Fibroblast of lung (primary cell): ENCODE results near the gene ANO1. TPM values are rescaled to one million over a fixed set of nuclear protein-coding genes. Genes with fewer than 3 reads are reported as not detected.

Source experiments
- DNase-seq, 2 donors: peaks; one replicate each; pipeline versions ENCODE4 v3.0.0 to v3.0.0-alpha.2; 2010; ENCODE audit warnings: low read depth in 2 of 2
- H2AFZ ChIP-seq: 2 replicates; pipeline ENCODE4 v1.5.1; 2012; ENCODE audit warnings: low read length, control low read depth, inconsistent platforms
- H3K27ac ChIP-seq: 2 replicates; pipeline ENCODE4 v1.5.1; 2011; ENCODE audit warnings: low read length, control low read depth; ENCODE audit not compliant: insufficient read depth
- H3K27me3 ChIP-seq: 2 replicates; pipeline ENCODE4 v1.5.1; 2011; ENCODE audit warnings: mild to moderate bottlenecking, low read length; ENCODE audit not compliant: control insufficient read depth, insufficient read depth
- H3K36me3 ChIP-seq: 2 replicates; pipeline ENCODE4 v1.5.1; 2011; ENCODE audit warnings: low read length; ENCODE audit not compliant: control insufficient read depth, insufficient read depth
- H3K4me1 ChIP-seq: 2 replicates; pipeline ENCODE4 v1.5.1; 2011; ENCODE audit warnings: low read length; ENCODE audit not compliant: control insufficient read depth, insufficient read depth; ENCODE audit errors: extremely low read depth
- H3K4me2 ChIP-seq: 2 replicates; pipeline ENCODE4 v1.5.1; 2011; ENCODE audit warnings: low read length, control low read depth; ENCODE audit not compliant: insufficient read depth; ENCODE audit errors: extremely low read depth
- H3K4me3 ChIP-seq, 4 experiments: fragments of 200-600 bp in 1 of 4; sonication (generic) in 1 of 4; replicated peaks in 1 of 4; 2 replicates each; pipeline ENCODE4 v1.5.1; 2011 to 2016; ENCODE audit warnings: low read length in 4 of 4, low read depth in 3 of 4, mild to moderate bottlenecking in 3 of 4, control low read depth in 2 of 4, inconsistent platforms in 1 of 4, mixed read lengths in 1 of 4; ENCODE audit not compliant: insufficient read depth in 1 of 4; ENCODE audit errors: control extremely low read depth in 1 of 4
- H3K79me2 ChIP-seq: 2 replicates; pipeline ENCODE4 v1.5.1; 2012; ENCODE audit warnings: mild to moderate bottlenecking, low read length, inconsistent platforms; ENCODE audit not compliant: control insufficient read depth, insufficient read depth
- H3K9ac ChIP-seq: 2 replicates; pipeline ENCODE4 v1.5.1; 2011; ENCODE audit warnings: mild to moderate bottlenecking, low read length, control low read depth; ENCODE audit not compliant: insufficient read depth
- H3K9me3 ChIP-seq: 2 replicates; pipeline ENCODE4 v1.5.1; 2012; ENCODE audit warnings: low read depth, low read length; ENCODE audit not compliant: control insufficient read depth, insufficient read depth
- H4K20me1 ChIP-seq: 2 replicates; pipeline ENCODE4 v1.5.1; 2011; ENCODE audit warnings: low read length; ENCODE audit not compliant: control insufficient read depth, insufficient read depth; ENCODE audit errors: extremely low read depth
- CTCF ChIP-seq, 2 donors: IDR thresholded peaks in 1 of 2; conservative IDR thresholded peaks in 1 of 2; 1 replicate in 1 of 2; 2 replicates in 1 of 2; pipeline ENCODE4 v1.5.1; 2011 to 2012; ENCODE audit warnings: low read length in 2 of 2, control low read depth in 1 of 2, inconsistent platforms in 1 of 2, low read depth in 1 of 2, mild to moderate bottlenecking in 1 of 2
- EZH2 ChIP-seq: IDR thresholded peaks from 2 replicates; pipeline ENCODE4 v1.5.1; 2012; ENCODE audit warnings: low read length, control low read depth, mild to moderate bottlenecking; ENCODE audit errors: missing control alignments
- polyA plus RNA-seq, 2 donors: library from polyadenylated mRNA; depleted of rRNA in 1 of 2; stranded (reverse) in 1 of 2; unstranded in 1 of 2; fragments of >200 nt; gene quantifications; 2 replicates each; pipeline ENCODE4 v1.2.1, GENCODE V29; 2011 to 2012; ENCODE audit warnings: missing spikeins in 1 of 2
- total RNA-seq: library from RNA; depleted of rRNA; stranded (reverse); fragments of >200 nt; gene quantifications from 2 replicates; pipeline ENCODE4 v1.2.1, GENCODE V29; 2014

Gene ANO1
- total and polyA plus RNA-seq, 2 donors (not counting 1 experiment from before 2014, with no cell fraction given), result 0.99 to 4.1 TPM

- no peak for DNase-seq
- Histone ChIP-seq H3K27me3 (peaks cover 3% of the 10 kb centered on the region), H4K20me1 (no peaks in the 10 kb centered on the region), H3K9me3 (no peaks in the 10 kb centered on the region), H3K79me2 (no peaks in the 10 kb centered on the region), H3K4me2 (no peak overlapping the region), H3K4me3 (no peak overlapping the region), H3K27ac (no peak overlapping the region), H2AFZ (no peak overlapping the region), H3K4me1 (no peaks in the 10 kb centered on the region), H3K9ac (no peak overlapping the region), H3K36me3 (no peaks in the 10 kb centered on the region)
- no peak for TF ChIP-seq EZH2
- no peak for TF ChIP-seq CTCF (conservative IDR thresholded peaks at IDR 0.05 in 1 of 2, IDR thresholded peaks at IDR 0.05 in 1 of 2; ENCODE audit: low read depth in 1 of 2, low read length in 2 of 2)
These were observed 68.9 kb downstream of the ANO1 start for GRCh38 chr11:70146895-70147520.

- Histone ChIP-seq H3K79me2 (no peaks in the 10 kb centered on the region), H2AFZ (no peak overlapping the region), H4K20me1 (no peaks in the 10 kb centered on the region), H3K4me1 (no peaks in the 10 kb centered on the region), H3K9ac (no peak overlapping the region), H3K9me3 (no peaks in the 10 kb centered on the region), H3K4me3 (no peak overlapping the region), H3K27ac (no peak overlapping the region), H3K4me2 (no peak overlapping the region), H3K27me3 (peaks cover 3% of the 10 kb centered on the region), H3K36me3 (no peaks in the 10 kb centered on the region)
- no peak for TF ChIP-seq EZH2
- TF ChIP-seq CTCF (conservative IDR thresholded peaks at IDR 0.05 in 1 of 2, IDR thresholded peaks at IDR 0.05 in 1 of 2; ENCODE audit: low read depth in 1 of 2, low read length in 2 of 2), result no peak
- DNase-seq, result no peak
These were observed 69.6 kb downstream of the ANO1 start for GRCh38 chr11:70147668-70148067.

GRCh38 chr11:70151671-70152070, 73.6 kb downstream of the ANO1 start:
- Histone ChIP-seq H3K79me2 (no peaks in the 10 kb centered on the region), H3K27ac (no peak overlapping the region), H2AFZ (no peak overlapping the region), H4K20me1 (no peaks in the 10 kb centered on the region), H3K9me3 (no peaks in the 10 kb centered on the region), H3K4me2 (no peak overlapping the region), H3K4me1 (no peaks in the 10 kb centered on the region), H3K27me3 (no peaks in the 10 kb centered on the region), H3K36me3 (no peaks in the 10 kb centered on the region), H3K9ac (no peak overlapping the region), H3K4me3 (no peak overlapping the region)
- TF ChIP-seq EZH2 (no peak), CTCF (conservative IDR thresholded peaks at IDR 0.05 in 1 of 2, IDR thresholded peaks at IDR 0.05 in 1 of 2; ENCODE audit: low read depth in 1 of 2, low read length in 2 of 2) (no peak)
- no peak for DNase-seq
